H1 (cell line): ENCODE results near the gene CPNE5. TPM values are rescaled to one million over a fixed set of nuclear protein-coding genes. Genes with fewer than 3 reads are reported as not detected.

Experiments used
- SUZ12 ChIP-seq: fragments of 200-600 bp; sonication (generic); IDR thresholded peaks from 2 replicates; pipeline ENCODE4 v1.6.1; 2012; ENCODE audit warnings: mild to moderate bottlenecking, inconsistent platforms, low read length, moderate library complexity, mixed read lengths
- polyA plus RNA-seq, 7 experiments: library from polyadenylated mRNA; depleted of rRNA in 3 of 7; stranded (reverse) in 5 of 7; unstranded in 2 of 7; fragments of >200 nt in 5 of 7; fragments of 200-250 nt in 2 of 7; gene quantifications; 1 replicate in 5 of 7; 2 replicates in 1 of 7; 4 replicates in 1 of 7; pipeline versions ENCODE4 v1.2.1 to v1.2.3, GENCODE V29; 2011 to 2013; ENCODE audit warnings: missing spikeins in 2 of 7, mixed read lengths in 2 of 7
- total RNA-seq: library from RNA; stranded (reverse); fragmentation: NEBNext Ultra II Directional; extraction: Animal tissue kit (Norgen Biotek cat#: 25700); gene quantifications from 2 replicates; pipeline ENCODE4 v1.2.1, GENCODE V29; 2021
- TF ChIP-seq, protein P1 (sequence below): fragments of 300-600 bp; sonication (generic); IDR thresholded peaks from 2 replicates; pipeline ENCODE4 v1.7.1; 2012; ENCODE audit warnings: low read length, moderate library complexity, mild to moderate bottlenecking, inconsistent platforms; ENCODE audit not compliant: insufficient replicate concordance

The CPNE5 gene
- total and polyA plus RNA-seq, 2 of the 8 experiments (the other 6 are each of a cell fraction or from before 2014, with no cell fraction given), result 0.88 to 1.8 TPM

DNA sequence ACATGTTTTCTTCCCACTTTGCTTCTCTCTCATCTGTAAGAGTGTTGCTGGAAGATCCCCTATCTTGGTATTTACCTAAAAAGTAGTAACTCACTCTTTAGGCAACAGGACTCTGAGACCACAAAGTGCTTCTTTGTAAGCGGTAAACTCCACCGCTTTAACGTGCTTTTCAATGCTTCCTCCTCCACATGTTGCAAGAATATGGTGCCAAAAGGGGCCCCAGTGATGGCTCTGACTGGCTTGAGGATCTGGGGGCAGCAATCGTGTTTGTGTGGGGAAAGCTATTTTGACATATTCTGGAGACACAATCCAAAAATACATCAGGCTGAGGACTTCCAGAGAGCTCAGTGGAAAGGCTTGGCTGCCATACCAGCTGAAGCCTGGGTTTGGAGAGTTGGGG is 12.4 kb upstream of the CPNE5 start (continued):
- TF ChIP-seq, protein P1, sequence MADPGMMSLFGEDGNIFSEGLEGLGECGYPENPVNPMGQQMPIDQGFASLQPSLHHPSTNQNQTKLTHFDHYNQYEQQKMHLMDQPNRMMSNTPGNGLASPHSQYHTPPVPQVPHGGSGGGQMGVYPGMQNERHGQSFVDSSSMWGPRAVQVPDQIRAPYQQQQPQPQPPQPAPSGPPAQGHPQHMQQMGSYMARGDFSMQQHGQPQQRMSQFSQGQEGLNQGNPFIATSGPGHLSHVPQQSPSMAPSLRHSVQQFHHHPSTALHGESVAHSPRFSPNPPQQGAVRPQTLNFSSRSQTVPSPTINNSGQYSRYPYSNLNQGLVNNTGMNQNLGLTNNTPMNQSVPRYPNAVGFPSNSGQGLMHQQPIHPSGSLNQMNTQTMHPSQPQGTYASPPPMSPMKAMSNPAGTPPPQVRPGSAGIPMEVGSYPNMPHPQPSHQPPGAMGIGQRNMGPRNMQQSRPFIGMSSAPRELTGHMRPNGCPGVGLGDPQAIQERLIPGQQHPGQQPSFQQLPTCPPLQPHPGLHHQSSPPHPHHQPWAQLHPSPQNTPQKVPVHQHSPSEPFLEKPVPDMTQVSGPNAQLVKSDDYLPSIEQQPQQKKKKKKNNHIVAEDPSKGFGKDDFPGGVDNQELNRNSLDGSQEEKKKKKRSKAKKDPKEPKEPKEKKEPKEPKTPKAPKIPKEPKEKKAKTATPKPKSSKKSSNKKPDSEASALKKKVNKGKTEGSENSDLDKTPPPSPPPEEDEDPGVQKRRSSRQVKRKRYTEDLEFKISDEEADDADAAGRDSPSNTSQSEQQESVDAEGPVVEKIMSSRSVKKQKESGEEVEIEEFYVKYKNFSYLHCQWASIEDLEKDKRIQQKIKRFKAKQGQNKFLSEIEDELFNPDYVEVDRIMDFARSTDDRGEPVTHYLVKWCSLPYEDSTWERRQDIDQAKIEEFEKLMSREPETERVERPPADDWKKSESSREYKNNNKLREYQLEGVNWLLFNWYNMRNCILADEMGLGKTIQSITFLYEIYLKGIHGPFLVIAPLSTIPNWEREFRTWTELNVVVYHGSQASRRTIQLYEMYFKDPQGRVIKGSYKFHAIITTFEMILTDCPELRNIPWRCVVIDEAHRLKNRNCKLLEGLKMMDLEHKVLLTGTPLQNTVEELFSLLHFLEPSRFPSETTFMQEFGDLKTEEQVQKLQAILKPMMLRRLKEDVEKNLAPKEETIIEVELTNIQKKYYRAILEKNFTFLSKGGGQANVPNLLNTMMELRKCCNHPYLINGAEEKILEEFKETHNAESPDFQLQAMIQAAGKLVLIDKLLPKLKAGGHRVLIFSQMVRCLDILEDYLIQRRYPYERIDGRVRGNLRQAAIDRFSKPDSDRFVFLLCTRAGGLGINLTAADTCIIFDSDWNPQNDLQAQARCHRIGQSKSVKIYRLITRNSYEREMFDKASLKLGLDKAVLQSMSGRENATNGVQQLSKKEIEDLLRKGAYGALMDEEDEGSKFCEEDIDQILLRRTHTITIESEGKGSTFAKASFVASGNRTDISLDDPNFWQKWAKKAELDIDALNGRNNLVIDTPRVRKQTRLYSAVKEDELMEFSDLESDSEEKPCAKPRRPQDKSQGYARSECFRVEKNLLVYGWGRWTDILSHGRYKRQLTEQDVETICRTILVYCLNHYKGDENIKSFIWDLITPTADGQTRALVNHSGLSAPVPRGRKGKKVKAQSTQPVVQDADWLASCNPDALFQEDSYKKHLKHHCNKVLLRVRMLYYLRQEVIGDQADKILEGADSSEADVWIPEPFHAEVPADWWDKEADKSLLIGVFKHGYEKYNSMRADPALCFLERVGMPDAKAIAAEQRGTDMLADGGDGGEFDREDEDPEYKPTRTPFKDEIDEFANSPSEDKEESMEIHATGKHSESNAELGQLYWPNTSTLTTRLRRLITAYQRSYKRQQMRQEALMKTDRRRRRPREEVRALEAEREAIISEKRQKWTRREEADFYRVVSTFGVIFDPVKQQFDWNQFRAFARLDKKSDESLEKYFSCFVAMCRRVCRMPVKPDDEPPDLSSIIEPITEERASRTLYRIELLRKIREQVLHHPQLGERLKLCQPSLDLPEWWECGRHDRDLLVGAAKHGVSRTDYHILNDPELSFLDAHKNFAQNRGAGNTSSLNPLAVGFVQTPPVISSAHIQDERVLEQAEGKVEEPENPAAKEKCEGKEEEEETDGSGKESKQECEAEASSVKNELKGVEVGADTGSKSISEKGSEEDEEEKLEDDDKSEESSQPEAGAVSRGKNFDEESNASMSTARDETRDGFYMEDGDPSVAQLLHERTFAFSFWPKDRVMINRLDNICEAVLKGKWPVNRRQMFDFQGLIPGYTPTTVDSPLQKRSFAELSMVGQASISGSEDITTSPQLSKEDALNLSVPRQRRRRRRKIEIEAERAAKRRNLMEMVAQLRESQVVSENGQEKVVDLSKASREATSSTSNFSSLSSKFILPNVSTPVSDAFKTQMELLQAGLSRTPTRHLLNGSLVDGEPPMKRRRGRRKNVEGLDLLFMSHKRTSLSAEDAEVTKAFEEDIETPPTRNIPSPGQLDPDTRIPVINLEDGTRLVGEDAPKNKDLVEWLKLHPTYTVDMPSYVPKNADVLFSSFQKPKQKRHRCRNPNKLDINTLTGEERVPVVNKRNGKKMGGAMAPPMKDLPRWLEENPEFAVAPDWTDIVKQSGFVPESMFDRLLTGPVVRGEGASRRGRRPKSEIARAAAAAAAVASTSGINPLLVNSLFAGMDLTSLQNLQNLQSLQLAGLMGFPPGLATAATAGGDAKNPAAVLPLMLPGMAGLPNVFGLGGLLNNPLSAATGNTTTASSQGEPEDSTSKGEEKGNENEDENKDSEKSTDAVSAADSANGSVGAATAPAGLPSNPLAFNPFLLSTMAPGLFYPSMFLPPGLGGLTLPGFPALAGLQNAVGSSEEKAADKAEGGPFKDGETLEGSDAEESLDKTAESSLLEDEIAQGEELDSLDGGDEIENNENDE, result no peak
- no peak for TF ChIP-seq SUZ12
